ENCODE results near the gene ZNF692. TPM values are rescaled to one million over a fixed set of nuclear protein-coding genes. Genes with fewer than 3 reads are reported as not detected.

ZNF692 gene
- total RNA-seq, 1 donor, result 22.0 TPM

DNA sequence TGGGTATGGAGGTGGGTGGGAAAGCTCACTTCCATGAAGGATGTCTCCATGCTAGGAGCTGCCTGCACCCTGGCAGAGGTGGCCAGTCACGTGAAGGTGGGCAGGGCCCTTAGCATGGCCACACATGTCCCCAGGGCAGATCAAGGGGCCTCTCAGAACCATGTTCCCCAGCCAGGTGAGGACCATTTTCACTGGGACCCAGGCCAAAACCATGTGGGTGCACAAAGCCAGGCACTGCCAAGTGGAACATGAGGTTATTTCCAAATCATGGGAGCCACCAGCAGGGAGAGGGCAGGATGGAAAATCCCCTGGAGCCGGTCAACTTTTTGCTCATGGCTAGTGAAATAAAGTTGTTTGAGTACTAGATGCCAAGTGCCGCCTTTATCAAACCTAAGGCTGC, 9.7 kb downstream of the ZNF692 start:
- no peak overlapping the region for H3K4me3 ChIP-seq (ENCODE audit: low read depth, low read length)
- no peak for DNase-seq (ENCODE audit: low read depth)
- TF ChIP-seq, protein P1, sequence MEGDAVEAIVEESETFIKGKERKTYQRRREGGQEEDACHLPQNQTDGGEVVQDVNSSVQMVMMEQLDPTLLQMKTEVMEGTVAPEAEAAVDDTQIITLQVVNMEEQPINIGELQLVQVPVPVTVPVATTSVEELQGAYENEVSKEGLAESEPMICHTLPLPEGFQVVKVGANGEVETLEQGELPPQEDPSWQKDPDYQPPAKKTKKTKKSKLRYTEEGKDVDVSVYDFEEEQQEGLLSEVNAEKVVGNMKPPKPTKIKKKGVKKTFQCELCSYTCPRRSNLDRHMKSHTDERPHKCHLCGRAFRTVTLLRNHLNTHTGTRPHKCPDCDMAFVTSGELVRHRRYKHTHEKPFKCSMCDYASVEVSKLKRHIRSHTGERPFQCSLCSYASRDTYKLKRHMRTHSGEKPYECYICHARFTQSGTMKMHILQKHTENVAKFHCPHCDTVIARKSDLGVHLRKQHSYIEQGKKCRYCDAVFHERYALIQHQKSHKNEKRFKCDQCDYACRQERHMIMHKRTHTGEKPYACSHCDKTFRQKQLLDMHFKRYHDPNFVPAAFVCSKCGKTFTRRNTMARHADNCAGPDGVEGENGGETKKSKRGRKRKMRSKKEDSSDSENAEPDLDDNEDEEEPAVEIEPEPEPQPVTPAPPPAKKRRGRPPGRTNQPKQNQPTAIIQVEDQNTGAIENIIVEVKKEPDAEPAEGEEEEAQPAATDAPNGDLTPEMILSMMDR (IDR thresholded peaks at IDR 0.05; ENCODE audit: insufficient read depth, low read depth, low read length), result no peak

DNA sequence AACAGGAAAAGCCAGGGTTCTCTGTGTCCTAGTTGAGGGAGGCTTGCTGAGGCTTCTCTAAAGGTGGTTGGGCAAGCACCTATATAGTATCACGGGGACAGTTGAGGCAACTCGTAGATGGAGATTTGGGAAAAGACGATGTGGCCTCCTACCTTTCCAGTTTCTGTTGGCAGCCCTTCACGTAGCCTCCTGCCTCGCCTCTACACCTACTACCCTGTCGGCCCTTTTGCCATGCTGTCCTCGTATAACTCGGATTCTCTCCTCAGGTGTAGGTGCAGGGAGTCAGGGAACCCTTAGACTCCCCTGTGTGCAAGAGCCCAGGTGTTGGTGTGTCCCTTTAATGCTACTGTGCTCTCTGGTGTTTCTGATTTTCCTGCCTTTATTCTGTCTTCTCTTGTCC, 10.3 kb downstream of the ZNF692 start:
- TF ChIP-seq, protein P1 (IDR thresholded peaks at IDR 0.05; ENCODE audit: insufficient read depth, low read depth, low read length), result no peak
- H3K4me3 ChIP-seq (ENCODE audit: low read depth, low read length), result no peak overlapping the region
- DNase-seq (ENCODE audit: low read depth), result no peak

DNA sequence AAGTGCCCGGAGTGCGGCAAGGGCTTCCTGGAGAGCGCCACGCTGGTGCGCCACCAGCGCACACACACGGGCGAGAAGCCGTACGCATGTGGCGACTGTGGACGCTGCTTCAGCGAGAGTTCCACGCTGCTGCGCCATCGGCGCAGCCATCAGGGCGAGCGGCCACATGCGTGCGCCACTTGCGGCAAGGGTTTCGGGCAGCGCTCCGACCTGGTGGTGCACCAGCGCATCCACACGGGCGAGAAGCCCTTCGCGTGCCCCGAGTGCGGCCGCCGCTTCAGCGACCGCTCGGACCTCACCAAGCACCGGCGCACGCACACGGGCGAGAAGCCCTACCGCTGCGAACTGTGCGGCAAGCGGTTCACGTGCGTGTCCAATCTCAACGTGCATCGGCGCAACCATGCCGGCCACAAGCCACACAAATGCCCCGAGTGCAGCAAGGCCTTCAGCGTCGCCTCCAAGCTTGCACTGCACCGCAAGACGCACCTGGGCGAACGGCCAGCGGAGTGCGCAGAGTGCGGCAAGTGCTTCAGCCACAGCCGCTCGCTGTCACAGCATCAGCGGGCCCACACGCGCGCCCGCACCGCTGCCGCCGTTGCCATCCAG, 10.8 kb downstream of the ZNF692 start:
- TF ChIP-seq, protein P1 (IDR thresholded peaks at IDR 0.05; ENCODE audit: insufficient read depth, low read depth, low read length), result no peak
- H3K4me3 ChIP-seq (ENCODE audit: low read depth, low read length), result no peak overlapping the region
- DNase-seq (ENCODE audit: low read depth), result no peak

- DNase-seq (ENCODE audit: low read depth), result no peak
- TF ChIP-seq, protein P1 (IDR thresholded peaks at IDR 0.05; ENCODE audit: insufficient read depth, low read depth, low read length), result no peak
Observed at GRCh38 chr1:248847181-248847955, 11.5 kb downstream of the ZNF692 start.

DNA sequence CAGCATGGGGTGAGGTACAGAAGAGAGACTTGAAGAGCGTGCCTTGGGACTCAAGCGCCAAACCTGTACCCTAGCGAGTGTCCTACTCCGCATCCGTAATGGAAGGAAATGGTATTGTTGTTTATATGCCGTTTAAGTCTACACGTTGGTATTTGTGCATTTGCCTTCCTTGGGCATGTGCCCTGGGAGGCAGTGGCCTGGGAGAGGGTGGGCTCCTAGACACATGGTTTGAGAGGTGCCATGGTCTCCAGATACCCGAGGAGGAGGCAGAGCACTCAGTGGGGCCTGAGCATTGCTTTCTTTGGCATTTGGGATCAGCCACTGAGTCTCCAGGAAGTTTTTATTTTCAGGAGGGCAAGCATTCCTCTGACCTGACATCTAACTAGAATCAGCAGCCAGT, 14.4 kb downstream of the ZNF692 start:
- TF ChIP-seq, protein P1 (IDR thresholded peaks at IDR 0.05; ENCODE audit: insufficient read depth, low read depth, low read length), result no peak
- no peak overlapping the region for H3K4me3 ChIP-seq (ENCODE audit: low read depth, low read length)
- no peak for DNase-seq (ENCODE audit: low read depth)

More at GRCh38 chr1:248847181-248847955, 11.5 kb downstream of the ZNF692 start:
- no peak overlapping the region for H3K4me3 ChIP-seq (ENCODE audit: low read depth, low read length)

DNA sequence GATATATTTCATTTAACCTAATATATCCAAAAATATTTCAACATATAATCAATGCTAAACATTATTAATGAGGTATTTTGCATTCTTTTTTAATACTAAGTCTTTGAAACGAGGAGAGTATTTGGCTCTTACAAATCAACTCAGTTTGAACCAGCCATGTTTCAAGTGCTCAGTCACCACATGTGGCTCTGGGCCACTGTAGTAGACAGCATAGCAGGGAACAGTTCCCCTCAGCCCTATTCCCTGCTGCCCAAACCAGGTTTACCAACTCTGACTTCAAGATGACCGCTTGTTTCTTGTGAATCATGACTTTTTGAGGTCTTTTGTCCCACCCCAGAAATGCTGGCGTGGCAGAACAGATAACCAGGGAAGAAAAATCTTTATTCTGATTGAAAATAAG, 15.2 kb downstream of the ZNF692 start:
- no peak for DNase-seq (ENCODE audit: low read depth)
- TF ChIP-seq, protein P1 (IDR thresholded peaks at IDR 0.05; ENCODE audit: insufficient read depth, low read depth, low read length), result no peak
- no peak overlapping the region for H3K4me3 ChIP-seq (ENCODE audit: low read depth, low read length)

Measured in fibroblast of villous mesenchyme (primary cell).